OCI-LY3 (cell line): Measurements from ENCODE around the gene C9orf50.

ENCODE experiments used
- H2AFZ ChIP-seq: fragments of 200-600, 300-600 bp; shearing (Covaris generic); 2 replicates; pipeline ENCODE4 v1.6.0; 2014; ENCODE audit warnings: antibody characterized with exemption, low read depth, low read length
- H3K27ac ChIP-seq: fragments of 200-600, 300-600 bp; sonication (generic); 2 replicates; pipeline ENCODE4 v1.5.1; 2014; ENCODE audit warnings: mild to moderate bottlenecking, low read length, moderate library complexity, mixed read lengths
- H3K27me3 ChIP-seq: fragments of 200-600, 300-600 bp; sonication (generic); 2 replicates; pipeline ENCODE4 v1.6.1; 2014; ENCODE audit warnings: low read depth, low read length, mixed read lengths
- H3K36me3 ChIP-seq: fragments of 200-600, 300-600 bp; sonication (generic); replicated peaks from 2 replicates; pipeline ENCODE3; 2014; ENCODE audit warnings: low read depth, low read length, mixed read lengths
- H3K4me1 ChIP-seq: fragments of 300-600, 200-600 bp; sonication (generic); 2 replicates; pipeline ENCODE4 v1.6.1; 2014; ENCODE audit warnings: low read length, mixed read lengths
- H3K4me2 ChIP-seq: fragments of 200-600, 300-600 bp; sonication (generic); 2 replicates; pipeline ENCODE4 v1.6.1; 2014; ENCODE audit warnings: low read length, mixed read lengths
- H3K4me3 ChIP-seq: fragments of 300-600, 200-600 bp; sonication (generic); 2 replicates; pipeline ENCODE4 v1.5.1; 2014; ENCODE audit warnings: antibody characterized with exemption, mild to moderate bottlenecking, low read length, moderate library complexity
- H3K79me2 ChIP-seq: fragments of 300-600, 200-600 bp; shearing (Covaris generic); 2 replicates; pipeline ENCODE4 v1.6.1; 2014; ENCODE audit warnings: mild to moderate bottlenecking, low read length, mixed read lengths
- H3K9ac ChIP-seq: fragments of 300-600, 200-600 bp; shearing (Covaris generic); 2 replicates; pipeline ENCODE4 v1.6.0; 2014; ENCODE audit warnings: mild to moderate bottlenecking, low read length, moderate library complexity
- H3K9me3 ChIP-seq: fragments of 200-600, 300-600 bp; shearing (Covaris generic); 2 replicates; pipeline ENCODE4 v1.6.1; 2014; ENCODE audit warnings: low read length, mixed read lengths; ENCODE audit not compliant: insufficient read depth
- H4K20me1 ChIP-seq: fragments of 200-600, 300-600 bp; sonication (generic); 2 replicates; pipeline ENCODE4 v1.6.1; 2016; ENCODE audit warnings: low read length, mixed read lengths; ENCODE audit not compliant: insufficient read depth
- CTCF ChIP-seq: fragments of 200-600, 300-600 bp; sonication (generic); IDR thresholded peaks from 2 replicates; pipeline ENCODE4 v1.5.1; 2014; ENCODE audit warnings: antibody characterized with exemption, low read length, low read depth
- EZH2phosphoT487 ChIP-seq: fragments of 200-600 bp; shearing (Covaris generic); IDR thresholded peaks from 2 replicates; pipeline ENCODE4 v1.6.1; 2018; ENCODE audit warnings: antibody characterized with exemption, mixed run types, low read depth

C9orf50 gene

DNA sequence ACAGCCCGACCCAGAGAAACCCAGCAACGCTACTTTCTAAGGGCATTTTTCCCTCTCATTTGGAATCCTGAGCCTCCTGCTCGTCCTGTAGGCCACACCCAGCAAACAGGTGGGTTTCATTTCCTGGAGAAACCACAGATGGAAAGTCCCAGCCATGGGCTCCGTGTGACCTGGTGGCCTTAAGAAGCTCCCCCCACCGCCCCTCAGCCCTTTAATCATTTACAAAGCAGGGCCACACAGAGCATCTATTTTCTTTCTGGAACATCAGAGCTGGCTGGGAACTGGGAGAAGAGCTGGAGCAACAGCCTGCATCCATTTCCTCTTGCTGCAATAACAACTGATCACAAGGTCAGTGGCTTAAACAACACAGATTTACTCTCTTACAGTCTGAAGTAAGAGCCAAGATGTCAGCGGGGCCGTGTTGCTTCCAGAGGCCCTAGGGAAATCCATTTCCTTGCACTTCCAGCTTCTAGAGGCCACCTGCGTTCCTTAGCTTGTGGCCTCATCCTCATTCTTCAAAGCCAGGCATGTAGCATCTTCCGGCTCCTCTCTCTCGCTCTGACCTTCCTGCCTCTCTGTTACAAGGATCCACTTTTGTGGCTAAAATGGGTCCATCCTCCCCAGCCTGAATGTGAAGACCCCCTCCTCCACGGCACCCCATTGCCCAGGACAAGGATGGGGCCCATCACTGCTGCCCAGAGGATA is 40.5 kb downstream of the C9orf50 start:
- peak overlapping the region; percentile 3; the same call in 1 of the 2 replicates for H3K9ac ChIP-seq

DNA sequence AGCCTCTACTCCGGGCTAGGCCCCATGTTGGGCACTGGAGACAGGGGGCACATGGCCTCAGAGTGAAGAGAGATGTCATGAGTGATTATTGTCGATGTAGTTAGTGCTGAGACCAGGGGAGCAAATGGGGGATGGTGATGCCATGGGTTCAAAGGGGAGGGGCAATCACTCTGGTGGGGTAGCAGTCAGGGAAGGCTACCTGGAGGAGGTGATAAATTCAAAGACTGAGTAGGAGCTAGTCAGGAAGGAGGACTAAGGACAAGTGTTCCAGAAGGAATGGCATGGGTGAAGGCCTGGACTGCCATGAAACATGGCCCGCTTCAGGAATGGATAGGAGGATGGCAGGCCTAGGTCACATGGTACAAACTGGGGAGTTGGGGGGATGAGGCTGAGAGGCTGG is 41.6 kb downstream of the C9orf50 start:
- H3K27me3 ChIP-seq = no peaks in the 10 kb centered on the region
- H3K9me3 ChIP-seq = no peaks in the 10 kb centered on the region
- H3K4me3 ChIP-seq = no peak overlapping the region
- H3K9ac ChIP-seq = no peak overlapping the region
- no peak overlapping the region for H2AFZ ChIP-seq
- H3K4me1 ChIP-seq = peaks cover 46% of the 10 kb centered on the region
- no peaks in the 10 kb centered on the region for H3K36me3 ChIP-seq
- H3K79me2 ChIP-seq = no peaks in the 10 kb centered on the region
- TF ChIP-seq EZH2phosphoT487 (no peak), CTCF (no peak)
- no peak overlapping the region for H3K27ac ChIP-seq
- no peaks in the 10 kb centered on the region for H4K20me1 ChIP-seq
- no peak overlapping the region; the same call in 1 of the 2 replicates for H3K4me2 ChIP-seq

More for the DNA sequence above, 40.5 kb downstream of the C9orf50 start:
- peak overlapping the region; percentile 58 for H3K4me3 ChIP-seq
- H2AFZ ChIP-seq = no peak overlapping the region; the same call in 1 of the 2 replicates
- no peaks in the 10 kb centered on the region for H3K27me3 ChIP-seq
- H4K20me1 ChIP-seq = no peaks in the 10 kb centered on the region
- H3K36me3 ChIP-seq = no peaks in the 10 kb centered on the region
- H3K9me3 ChIP-seq = no peaks in the 10 kb centered on the region
- no peaks in the 10 kb centered on the region for H3K79me2 ChIP-seq
- TF ChIP-seq EZH2phosphoT487 (no peak), CTCF (no peak)
- H3K4me2 ChIP-seq = peak overlapping the region; percentile 69
- no peak overlapping the region for H3K27ac ChIP-seq
- peaks cover 48% of the 10 kb centered on the region for H3K4me1 ChIP-seq

GRCh38 chr9:129576546-129577543 is 44.1 kb downstream of the C9orf50 start:
- Histone ChIP-seq H3K4me1 (peaks cover 25% of the 10 kb centered on the region), H3K4me2 (no peak overlapping the region), H3K9ac (no peak overlapping the region), H3K4me3 (no peak overlapping the region), H3K27me3 (no peaks in the 10 kb centered on the region), H3K9me3 (no peaks in the 10 kb centered on the region), H3K27ac (no peak overlapping the region), H3K79me2 (no peaks in the 10 kb centered on the region), H2AFZ (no peak overlapping the region), H4K20me1 (no peaks in the 10 kb centered on the region), H3K36me3 (no peaks in the 10 kb centered on the region)
- TF ChIP-seq CTCF (no peak), EZH2phosphoT487 (no peak)

DNA sequence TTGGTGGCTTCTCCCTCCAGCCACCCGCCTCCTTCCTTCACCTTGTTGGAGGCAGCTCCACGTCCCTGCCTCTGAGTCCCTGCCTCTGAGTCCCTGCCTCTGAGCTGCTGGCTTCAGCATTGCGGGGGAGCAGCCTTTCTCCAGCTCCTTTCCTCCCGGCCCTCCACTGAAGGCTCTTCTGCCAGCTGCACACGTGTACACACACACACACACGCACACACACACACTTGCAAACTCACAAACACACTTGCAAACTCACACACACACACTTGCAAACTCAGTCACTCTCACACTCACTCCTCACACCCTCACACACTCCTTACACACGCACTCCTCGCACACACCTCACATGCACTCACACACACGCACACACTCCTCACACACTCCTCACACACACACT is 45.1 kb downstream of the C9orf50 start:
- Histone ChIP-seq H3K9me3 (no peaks in the 10 kb centered on the region), H3K27me3 (no peaks in the 10 kb centered on the region), H3K4me1 (peaks cover 15% of the 10 kb centered on the region), H3K4me2 (no peak overlapping the region), H2AFZ (no peak overlapping the region), H3K36me3 (no peaks in the 10 kb centered on the region), H4K20me1 (no peaks in the 10 kb centered on the region), H3K79me2 (no peaks in the 10 kb centered on the region), H3K27ac (no peak overlapping the region), H3K4me3 (no peak overlapping the region), H3K9ac (no peak overlapping the region)
- TF ChIP-seq EZH2phosphoT487 (no peak), CTCF (no peak)
